ENCODE measurements around the gene ITPK1. TPM values are rescaled to one million over a fixed set of nuclear protein-coding genes. Genes with fewer than 3 reads are reported as not detected.
"Not testable (repeated sequence)": the region's sequence is repeated elsewhere in the genome, so short reads cannot be mapped to it uniquely, and the experiment has no call there.

Gene ITPK1
- polyA plus RNA-seq, 6 donors from 2014 or later, result 8.5 to 20.1 (median 16.2) TPM

DNA sequence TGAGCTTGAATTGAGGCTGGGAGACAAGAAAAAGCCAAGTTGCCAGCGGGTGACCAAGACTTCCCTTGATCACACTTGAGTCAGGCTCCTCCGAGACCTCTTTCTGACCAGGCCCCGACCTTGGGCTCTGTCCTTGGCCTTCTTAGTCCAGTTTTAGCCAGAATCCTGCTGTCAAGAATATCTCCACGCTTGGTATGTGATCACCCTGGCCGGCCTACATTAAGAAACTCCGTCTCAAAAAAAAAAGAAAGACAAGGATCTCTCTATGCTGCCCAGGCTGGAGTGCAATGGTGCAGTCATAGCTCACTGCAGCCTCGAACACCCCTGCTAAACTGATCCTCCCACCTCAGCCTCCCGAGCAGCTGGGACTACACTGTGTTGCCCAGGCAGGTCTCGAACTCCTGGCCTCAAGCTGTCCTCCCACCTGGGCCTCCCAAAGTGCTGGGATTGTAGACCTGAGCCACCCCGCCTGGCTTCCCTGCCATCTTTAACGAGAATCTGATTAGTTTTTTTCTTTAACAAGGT lies 1.0 kb upstream of the ITPK1 start:
- Mint-ChIP-seq H3K4me1 (peaks cover 26 to 36% (median 29%) of the 10 kb centered on the region in 3 donors), H3K9me3 (no peaks in the 10 kb centered on the region), H3K36me3 (no peaks in the 10 kb centered on the region), H3K27ac (peak overlapping the region in 4 of 6 donors; percentile 74 to 90 (median 80)), H3K27me3 (no peaks in the 10 kb centered on the region), H3K4me3 (peak overlapping the region; percentile 73 to 92 (median 83))
- no peak for ATAC-seq (ENCODE audit: low read depth in 2 of 2)
- no peak for DNase-seq

DNA sequence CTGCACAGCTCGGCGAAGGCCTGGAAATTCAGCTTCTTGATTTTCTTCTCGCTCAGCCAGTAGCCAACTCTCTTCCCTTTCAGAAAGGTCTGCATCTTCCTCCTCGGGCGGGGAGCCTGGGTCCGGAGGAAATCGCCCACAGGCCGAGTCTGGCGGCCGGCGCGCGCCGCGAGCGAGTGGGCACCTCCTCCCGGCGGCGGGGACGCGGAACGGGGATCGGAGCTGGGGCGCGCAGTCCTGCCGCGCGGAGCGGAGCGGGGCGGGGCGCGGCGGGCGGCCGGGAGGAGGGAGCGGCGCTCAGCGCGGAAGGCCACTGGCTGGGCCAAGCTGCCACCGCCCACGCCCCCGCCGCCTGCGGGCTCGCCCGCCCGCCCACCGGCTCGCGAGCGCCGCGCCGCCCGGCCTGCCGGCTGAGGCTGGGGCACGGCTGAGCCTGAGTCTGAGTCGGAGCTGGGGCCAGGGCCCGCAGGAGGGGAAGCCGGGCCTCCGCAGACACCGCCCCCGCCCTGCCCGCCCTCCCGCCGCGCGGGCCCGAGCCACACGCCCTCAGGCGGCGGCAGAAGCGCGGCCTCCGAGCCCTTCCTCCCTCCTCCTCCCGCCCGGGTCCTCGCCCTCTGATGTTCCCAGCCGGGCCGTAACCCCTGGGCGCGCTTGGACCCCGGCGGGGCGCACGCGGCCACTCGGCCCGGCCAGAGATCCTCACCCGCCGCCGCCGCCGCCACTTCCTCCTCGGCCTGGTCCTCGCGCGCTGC lies 480 bp downstream of the ITPK1 start:
- Mint-ChIP-seq H3K4me3 (peak overlapping the region; percentile 84 to 93 (median 90)), H3K9me3 (no peaks in the 10 kb centered on the region), H3K4me1 (peaks cover 26 to 37% (median 29%) of the 10 kb centered on the region in 3 donors), H3K27me3 (no peaks in the 10 kb centered on the region), H3K27ac (peak overlapping the region in 4 of 6 donors; percentile 52 to 82 (median 74)), H3K36me3 (no peaks in the 10 kb centered on the region)
- peak; percentile 74 to 78 for ATAC-seq (ENCODE audit: low read depth in 2 of 2)
- peak; percentile 88 for DNase-seq

DNA sequence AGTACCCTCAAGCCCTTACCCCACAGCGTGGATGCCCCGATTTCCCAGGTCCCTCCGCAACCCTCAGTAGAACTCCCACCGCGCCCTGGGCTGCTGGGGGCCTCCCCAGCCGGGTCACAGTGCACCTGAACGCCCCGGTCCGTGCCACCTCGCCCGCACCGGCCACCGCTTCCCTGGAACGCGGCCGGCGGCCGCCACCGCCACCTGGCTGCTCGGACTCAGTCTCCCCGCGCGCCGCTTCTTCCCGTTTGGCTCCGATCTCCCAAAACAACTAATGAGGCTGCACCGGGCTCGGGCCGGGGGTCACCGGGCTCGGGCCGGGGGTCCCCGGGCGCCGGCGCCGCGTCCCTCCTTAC lies 1.0 kb downstream of the ITPK1 start:
- Mint-ChIP-seq H3K9me3 (no peaks in the 10 kb centered on the region), H3K27ac (peak overlapping the region in 4 of 6 donors; percentile 52 to 82 (median 69)), H3K4me3 (peak overlapping the region; percentile 84 to 93 (median 90)), H3K36me3 (no peaks in the 10 kb centered on the region), H3K4me1 (peaks cover 26 to 43% (median 31%) of the 10 kb centered on the region in 3 donors), H3K27me3 (no peaks in the 10 kb centered on the region)
- ATAC-seq (ENCODE audit: low read depth in 2 of 2) (no peak), DNase-seq (no peak)

DNA sequence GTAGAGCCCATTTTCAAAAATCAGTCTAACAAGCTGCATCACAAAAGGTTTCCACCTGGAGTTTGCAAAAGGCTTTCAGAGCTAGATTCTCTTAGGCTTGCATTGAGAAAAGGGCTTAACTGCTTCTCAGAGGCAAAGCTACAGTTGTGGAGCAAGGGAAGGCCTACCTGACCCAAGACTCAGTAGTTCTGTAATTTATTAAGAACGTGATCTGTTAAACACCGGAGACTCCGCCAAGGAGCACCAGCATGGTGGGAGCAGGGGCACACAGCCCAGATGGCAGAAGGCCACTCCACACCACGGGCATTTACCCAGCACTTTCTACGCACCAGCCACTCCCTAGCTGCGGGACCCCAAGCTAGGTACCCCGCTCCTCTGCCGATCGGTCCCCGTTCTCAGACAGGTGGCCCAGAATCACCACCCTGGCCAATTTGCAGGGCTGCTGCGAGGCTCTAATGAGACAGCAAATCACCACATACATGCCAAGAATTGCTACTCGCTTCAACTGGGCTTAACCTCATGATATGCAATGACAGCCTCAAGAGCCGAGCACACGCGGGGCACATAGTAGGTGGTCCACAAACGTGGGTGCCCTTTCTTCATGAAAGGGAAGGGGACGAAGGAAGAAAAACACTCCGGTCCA lies 1.5 kb downstream of the ITPK1 start:
- Mint-ChIP-seq H3K36me3 (no peaks in the 10 kb centered on the region), H3K27me3 (no peaks in the 10 kb centered on the region), H3K4me1 (peaks cover 26 to 48% (median 36%) of the 10 kb centered on the region in 3 donors), H3K4me3 (peak overlapping the region; percentile 84 to 93 (median 90)), H3K27ac (peak overlapping the region in 3 of 6 donors; percentile 49 to 85 (median 64)), H3K9me3 (no peaks in the 10 kb centered on the region)
- DNase-seq (no peak), ATAC-seq (ENCODE audit: low read depth in 2 of 2) (no peak)

DNA sequence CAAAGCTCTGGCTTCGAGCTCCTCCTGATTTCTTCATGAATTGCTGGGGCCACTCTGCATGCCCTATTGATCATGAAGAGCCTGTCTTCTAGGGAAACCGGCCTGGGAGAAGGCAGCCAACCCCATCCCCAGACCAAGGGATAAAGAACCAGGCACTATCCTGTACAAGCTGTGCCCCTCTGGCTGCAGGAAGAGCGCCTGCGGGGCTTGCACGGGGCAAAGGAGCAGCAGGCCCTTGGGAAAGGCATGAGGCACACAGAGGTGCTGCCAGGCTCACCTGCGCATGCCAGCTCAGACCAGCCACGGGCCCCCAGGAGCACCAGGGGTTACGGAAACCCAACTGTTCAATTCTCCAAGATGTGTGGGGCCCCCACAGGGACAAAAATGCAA lies 2.1 kb downstream of the ITPK1 start:
- DNase-seq, result no peak
- ATAC-seq (ENCODE audit: low read depth in 2 of 2), result no peak
- H3K4me1 Mint-ChIP-seq, result peaks cover 26 to 53% (median 39%) of the 10 kb centered on the region in 3 donors
- peak overlapping the region; percentile 62 to 93 (median 90) for H3K4me3 Mint-ChIP-seq
- H3K36me3 Mint-ChIP-seq, result no peaks in the 10 kb centered on the region
- peak overlapping the region in 2 of 6 donors; percentile 15 to 64 for H3K27ac Mint-ChIP-seq
- no peaks in the 10 kb centered on the region for H3K9me3 Mint-ChIP-seq
- H3K27me3 Mint-ChIP-seq, result no peaks in the 10 kb centered on the region

DNA sequence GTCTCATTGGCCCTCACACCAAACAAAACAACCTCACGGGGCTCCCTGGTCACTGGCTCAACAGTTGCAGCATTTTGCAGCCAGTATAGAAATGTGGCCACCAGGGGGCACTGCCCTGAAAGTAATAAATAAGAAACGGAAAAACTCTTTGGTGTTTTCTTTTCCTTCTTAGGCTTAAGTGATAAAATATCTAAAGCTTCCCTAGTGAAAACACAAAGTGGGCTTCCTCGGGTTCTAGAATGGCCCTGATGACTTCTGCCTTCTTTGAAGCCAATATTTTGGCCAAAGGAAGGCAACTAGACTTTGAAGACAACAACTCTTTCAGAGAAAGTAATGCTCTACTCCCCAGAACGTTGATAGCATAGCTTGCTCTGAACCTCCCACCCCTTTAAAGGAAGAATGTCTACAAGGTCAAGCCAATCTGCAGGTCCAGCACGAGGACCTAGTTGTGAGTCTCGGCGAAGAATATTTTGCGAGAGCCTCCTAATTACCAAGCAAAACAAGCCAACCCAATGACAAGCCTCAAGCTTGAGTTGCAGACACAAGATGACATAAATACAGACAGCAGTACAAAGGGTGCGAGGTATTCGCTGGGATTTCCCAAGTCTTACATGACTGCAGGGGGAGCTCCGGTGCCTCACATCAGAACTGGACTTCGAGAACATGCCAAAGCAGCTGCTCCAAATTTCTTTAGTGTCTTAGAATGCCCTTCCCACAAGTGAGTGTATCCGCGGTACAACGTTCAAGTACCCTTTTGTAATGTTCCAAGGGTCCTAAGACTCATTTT lies 2.6 kb downstream of the ITPK1 start:
- Mint-ChIP-seq H3K4me3 (peak overlapping the region; percentile 62 to 93 (median 88)), H3K27me3 (no peaks in the 10 kb centered on the region), H3K27ac (peak overlapping the region; percentile 48 to 92 (median 78)), H3K36me3 (no peaks in the 10 kb centered on the region), H3K9me3 (no peaks in the 10 kb centered on the region), H3K4me1 (peaks cover 24 to 56% (median 45%) of the 10 kb centered on the region in 3 donors)
- peak; percentile 66 for DNase-seq
- no peak for ATAC-seq (ENCODE audit: low read depth in 2 of 2)

DNA sequence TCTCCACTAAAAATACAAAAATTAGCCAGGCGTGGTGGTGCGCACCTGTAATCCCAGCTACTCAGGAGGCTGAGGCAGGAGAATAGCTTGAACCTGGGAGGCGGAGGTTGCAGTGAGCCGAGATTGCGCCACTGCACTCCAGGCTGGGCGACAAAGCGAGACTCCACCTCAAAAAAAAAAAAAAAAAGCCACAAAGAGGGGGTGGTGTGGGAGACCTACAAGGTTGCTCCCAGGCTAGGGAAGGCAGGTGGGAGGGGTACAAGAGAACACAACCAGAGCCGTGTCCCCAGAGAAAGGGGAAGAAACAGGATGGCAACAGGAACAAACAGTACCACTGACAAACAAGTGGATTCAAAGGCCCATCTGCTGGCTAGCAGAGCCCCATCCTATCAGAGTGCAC lies 4.2 kb downstream of the ITPK1 start:
- ATAC-seq (ENCODE audit: low read depth in 2 of 2); H3K9me3 Mint-ChIP-seq; DNase-seq; H3K36me3 Mint-ChIP-seq; H3K27ac Mint-ChIP-seq; H3K27me3 Mint-ChIP-seq: not testable (repeated sequence)
- Mint-ChIP-seq H3K4me1 (peaks cover 29 to 63% (median 50%) of the 10 kb centered on the region in 3 donors), H3K4me3 (peak overlapping the region in 1 of 8 donors; percentile 27)

DNA sequence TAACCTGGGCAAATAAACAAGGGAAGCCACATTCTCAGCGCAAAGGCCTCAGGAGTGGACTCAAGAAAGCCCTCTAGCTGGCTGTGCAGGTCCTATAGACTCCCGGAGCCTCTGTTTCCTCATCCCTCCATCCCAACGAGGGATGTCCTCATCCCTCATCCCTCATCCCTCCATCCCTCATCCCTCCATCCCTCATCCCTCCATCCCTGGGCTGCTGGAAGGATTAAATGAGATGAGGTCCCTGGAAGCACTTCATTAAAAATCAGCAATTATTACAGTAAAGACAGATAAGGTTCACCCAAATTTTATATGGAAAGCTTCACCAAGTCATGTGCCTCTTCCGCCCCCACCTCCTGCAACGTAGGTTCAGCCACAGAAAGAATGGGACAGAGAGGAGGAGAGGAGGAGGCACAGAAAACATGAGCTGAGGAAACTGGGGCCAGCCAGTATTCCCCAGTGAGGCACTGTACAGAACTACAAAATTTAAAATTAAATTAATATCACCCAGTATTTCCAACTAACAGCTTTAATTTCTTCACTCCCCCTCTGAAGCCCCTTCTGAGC lies 4.8 kb downstream of the ITPK1 start:
- no peaks in the 10 kb centered on the region for H3K27me3 Mint-ChIP-seq
- DNase-seq, result no peak
- H3K4me3 Mint-ChIP-seq, result no peak overlapping the region
- ATAC-seq (ENCODE audit: low read depth in 2 of 2), result no peak
- H3K36me3 Mint-ChIP-seq, result no peaks in the 10 kb centered on the region
- H3K27ac Mint-ChIP-seq, result no peak overlapping the region
- no peaks in the 10 kb centered on the region for H3K9me3 Mint-ChIP-seq
- peaks cover 27 to 60% (median 46%) of the 10 kb centered on the region in 3 donors for H3K4me1 Mint-ChIP-seq

DNA sequence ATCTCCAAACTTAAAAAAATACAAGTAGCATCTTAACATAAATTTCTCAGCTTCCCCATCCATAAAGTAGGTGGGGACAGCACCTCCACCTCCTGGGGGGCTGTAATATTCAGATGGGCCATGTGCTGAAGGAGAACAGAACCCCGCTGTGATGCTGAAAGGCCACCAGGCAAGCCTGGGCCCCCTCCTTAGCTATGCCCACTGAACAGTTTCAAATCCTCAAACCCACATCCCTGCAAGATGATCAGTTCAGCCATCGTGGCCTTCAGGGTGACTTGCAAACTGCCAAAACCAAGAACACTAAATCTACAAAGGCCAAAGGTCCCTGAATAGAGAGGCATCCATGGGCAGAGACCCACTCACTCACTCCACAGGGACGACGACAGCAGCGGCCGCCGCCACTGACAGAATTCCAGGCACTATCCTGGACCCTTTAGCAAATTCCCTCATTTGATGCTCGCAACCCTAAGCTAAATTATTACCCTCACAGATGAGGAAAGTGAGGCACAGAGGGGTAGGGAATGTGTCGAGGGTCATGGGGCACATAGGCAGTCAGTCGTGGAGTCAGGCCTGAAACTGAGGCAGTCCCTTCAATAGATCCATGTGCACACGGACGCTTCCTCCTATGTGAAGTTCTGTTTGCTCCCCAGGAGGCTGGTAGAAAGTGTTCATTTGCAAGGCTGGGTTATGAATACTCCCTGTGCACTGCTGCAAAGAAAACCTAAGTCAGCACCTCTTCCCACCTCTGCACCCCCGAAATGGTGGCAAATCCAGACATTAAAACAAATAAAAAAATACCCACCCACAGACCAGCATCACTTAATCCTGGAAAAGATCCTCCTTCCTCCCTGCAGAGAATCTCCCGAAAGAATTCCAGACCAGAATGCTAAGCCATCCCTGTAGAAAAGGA lies 5.9 kb downstream of the ITPK1 start:
- H3K9me3 Mint-ChIP-seq, result no peaks in the 10 kb centered on the region
- ATAC-seq (ENCODE audit: low read depth in 2 of 2) (no peak), DNase-seq (no peak)
- peaks cover 27 to 60% (median 46%) of the 10 kb centered on the region in 3 donors for H3K4me1 Mint-ChIP-seq
- peak overlapping the region in 1 of 8 donors; percentile 15 for H3K4me3 Mint-ChIP-seq
- H3K27me3 Mint-ChIP-seq, result no peaks in the 10 kb centered on the region
- no peaks in the 10 kb centered on the region for H3K36me3 Mint-ChIP-seq
- peak overlapping the region in 2 of 6 donors; percentile 23 to 38 for H3K27ac Mint-ChIP-seq

DNA sequence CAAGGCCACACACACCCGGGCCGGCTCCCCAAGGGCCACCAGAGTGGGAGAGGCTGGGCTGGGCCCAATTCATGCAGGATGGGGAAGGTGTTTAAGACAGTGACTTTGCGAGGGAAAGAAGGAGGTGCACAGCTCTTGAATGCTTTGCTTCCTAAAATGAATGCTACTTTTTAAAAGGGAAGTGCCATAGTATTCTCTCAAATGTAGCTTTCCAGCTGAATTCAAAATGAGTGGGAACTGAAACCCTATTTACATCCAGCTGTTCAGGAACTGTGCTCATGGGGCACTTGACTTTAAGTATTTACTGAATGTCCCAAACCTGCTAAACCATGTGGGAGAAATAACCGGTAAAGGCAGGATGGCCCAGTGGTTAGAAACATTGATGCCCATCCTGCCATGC lies 7.6 kb downstream of the ITPK1 start:
- peaks cover 24 to 64% (median 46%) of the 10 kb centered on the region in 3 donors for H3K4me1 Mint-ChIP-seq
- H3K27ac Mint-ChIP-seq, result no peak overlapping the region
- H3K36me3 Mint-ChIP-seq, result no peaks in the 10 kb centered on the region
- H3K27me3 Mint-ChIP-seq, result no peaks in the 10 kb centered on the region
- no peaks in the 10 kb centered on the region for H3K9me3 Mint-ChIP-seq
- DNase-seq (no peak), ATAC-seq (ENCODE audit: low read depth in 2 of 2) (no peak)
- H3K4me3 Mint-ChIP-seq, result peak overlapping the region in 1 of 8 donors; percentile 3

DNA sequence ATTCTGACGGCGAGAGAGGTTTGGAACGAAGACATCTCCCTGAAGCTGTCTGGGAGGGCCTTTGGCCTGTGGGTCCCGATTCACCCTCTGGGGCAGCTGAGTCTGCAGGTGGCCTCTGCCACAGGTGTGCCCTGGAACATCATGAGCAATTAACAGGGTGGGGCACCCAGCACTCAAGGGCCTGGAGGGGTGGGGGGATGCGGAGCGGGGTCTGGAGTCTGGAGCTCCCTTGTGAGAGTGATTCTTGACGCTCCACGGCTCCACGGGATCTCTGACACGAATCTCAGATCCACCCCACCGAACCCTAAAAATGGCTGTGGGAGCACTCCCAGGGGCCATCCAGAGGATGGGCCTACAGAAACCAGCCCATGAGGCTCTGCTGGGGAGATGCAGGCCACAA lies 8.3 kb downstream of the ITPK1 start:
- Mint-ChIP-seq H3K9me3 (no peaks in the 10 kb centered on the region), H3K4me3 (no peak overlapping the region), H3K36me3 (no peaks in the 10 kb centered on the region), H3K27me3 (no peaks in the 10 kb centered on the region), H3K4me1 (peaks cover 19 to 62% (median 40%) of the 10 kb centered on the region in 3 donors), H3K27ac (peak overlapping the region in 1 of 6 donors; percentile 76)
- ATAC-seq (ENCODE audit: low read depth in 2 of 2), result no peak
- DNase-seq, result no peak

DNA sequence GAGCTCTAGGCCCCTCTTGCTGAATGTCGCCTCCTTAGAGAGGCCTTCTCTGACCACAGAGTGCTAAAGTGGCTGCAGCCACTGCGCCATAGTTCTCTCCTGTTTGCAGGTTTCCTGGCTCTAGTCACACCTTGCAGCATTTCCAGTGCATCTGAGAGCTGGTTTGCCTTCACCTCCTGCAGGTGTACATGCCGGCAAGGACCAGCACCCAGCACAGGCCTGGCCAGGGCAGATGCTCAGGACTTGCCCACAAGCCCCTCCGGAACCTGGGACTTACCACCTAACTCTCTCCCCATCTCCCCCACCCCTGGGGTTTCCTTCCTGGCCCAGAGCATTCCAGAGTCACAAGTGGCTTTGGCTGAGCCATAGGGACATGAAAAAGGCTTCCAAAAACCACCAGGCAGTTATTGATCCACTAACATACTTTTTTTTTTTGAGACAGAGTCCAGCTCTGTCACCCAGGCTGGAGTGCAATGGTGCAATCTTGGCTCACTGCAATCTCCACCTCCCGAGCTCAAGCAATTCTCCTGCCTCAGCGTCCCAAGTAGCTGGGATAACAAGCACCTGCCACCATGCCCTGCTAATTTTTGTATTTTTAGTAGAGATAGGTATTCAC lies 9.1 kb downstream of the ITPK1 start:
- Mint-ChIP-seq H3K36me3 (no peaks in the 10 kb centered on the region), H3K27ac (peak overlapping the region in 1 of 6 donors; percentile 82), H3K4me3 (no peak overlapping the region), H3K4me1 (peaks cover 19 to 62% (median 46%) of the 10 kb centered on the region in 3 donors), H3K9me3 (no peaks in the 10 kb centered on the region), H3K27me3 (no peaks in the 10 kb centered on the region)
- DNase-seq, result no peak
- no peak for ATAC-seq (ENCODE audit: low read depth in 2 of 2)

Data from naive B cell (primary cell).